GM23338 (cell line): ENCODE results near the gene TIE1. TPM values are rescaled to one million over a fixed set of nuclear protein-coding genes. Genes with fewer than 3 reads are reported as not detected.

Experiments
- ATAC-seq: fragments of 200-7000 bp; cut with Tn5 transposase; 3 replicates; pipeline ENCODE4 v1.9.1; 2020
- DNase-seq: peaks from one replicate; pipeline ENCODE4 v3.0.0-alpha.2; 2015; ENCODE audit warnings: low spot score
- H2AFZ ChIP-seq: fragments of 200-600 bp; sonication (generic); 2 replicates; pipeline ENCODE4 v1.8.0; 2016; ENCODE audit warnings: antibody characterized with exemption, mild to moderate bottlenecking, moderate library complexity
- H3F3A ChIP-seq: fragments of 200-600 bp; sonication (generic); replicated peaks from 2 replicates; pipeline ENCODE4 v1.8.0; 2017; ENCODE audit warnings: antibody characterized with exemption, mixed run types, low read depth
- H3K27ac ChIP-seq: fragments of 200-600 bp; sonication (generic); 2 replicates; pipeline ENCODE4 v1.6.1; 2016; ENCODE audit warnings: low read depth
- H3K27me3 ChIP-seq: fragments of 200-600 bp; sonication (generic); 2 replicates; pipeline ENCODE4 v1.8.0; 2016; ENCODE audit warnings: mild to moderate bottlenecking, mixed run types, moderate library complexity; ENCODE audit not compliant: insufficient read depth
- H3K36me3 ChIP-seq: fragments of 200-600 bp; sonication (generic); 2 replicates; pipeline ENCODE4 v1.8.0; 2016; ENCODE audit warnings: mild to moderate bottlenecking; ENCODE audit not compliant: insufficient read depth
- H3K4me1 ChIP-seq: fragments of 200-600 bp; sonication (generic); 2 replicates; pipeline ENCODE4 v1.8.0; 2016; ENCODE audit warnings: mild to moderate bottlenecking, moderate library complexity; ENCODE audit not compliant: insufficient read depth
- H3K4me2 ChIP-seq: fragments of 200-600 bp; sonication (generic); 2 replicates; pipeline ENCODE4 v1.7.1; 2017; ENCODE audit warnings: mixed run types
- H3K4me3 ChIP-seq: fragments of 200-600 bp; sonication (generic); 2 replicates; pipeline ENCODE4 v1.6.1; 2016; ENCODE audit warnings: mixed run types
- H3K79me2 ChIP-seq: fragments of 200-600 bp; sonication (generic); replicated peaks from 2 replicates; pipeline ENCODE4 v1.8.0; 2017; ENCODE audit warnings: mild to moderate bottlenecking; ENCODE audit not compliant: insufficient read depth
- H3K9me2 ChIP-seq: fragments of 200-600 bp; sonication (generic); 2 replicates; pipeline ENCODE4 v1.8.0; 2017; ENCODE audit not compliant: insufficient read depth
- H4K20me1 ChIP-seq: fragments of 200-600 bp; sonication (generic); replicated peaks from 2 replicates; pipeline ENCODE4 v1.8.0; 2017; ENCODE audit warnings: mild to moderate bottlenecking; ENCODE audit not compliant: insufficient read depth
- H3K27ac Mint-ChIP-seq: 2 replicates; pipeline ENCODE4 v1.8.0; 2020; ENCODE audit warnings: inconsistent platforms, mild to moderate bottlenecking, moderate library complexity, mixed read lengths
- H3K27me3 Mint-ChIP-seq: 3 replicates; pipeline ENCODE4 v1.8.0; 2022; ENCODE audit warnings: low read depth, mild to moderate bottlenecking, moderate library complexity, mixed read lengths, inconsistent platforms; ENCODE audit not compliant: insufficient read depth, poor library complexity
- H3K36me3 Mint-ChIP-seq: 3 replicates; pipeline ENCODE4 v1.8.0; 2021; ENCODE audit warnings: low read depth, mild to moderate bottlenecking, inconsistent platforms, moderate library complexity, mixed read lengths
- H3K4me1 Mint-ChIP-seq: 3 replicates; pipeline ENCODE4 v1.8.0; 2020; ENCODE audit warnings: mild to moderate bottlenecking, inconsistent platforms, mixed read lengths
- H3K4me3 Mint-ChIP-seq: 3 replicates; pipeline ENCODE4 v1.8.0; 2021; ENCODE audit warnings: moderate library complexity, mild to moderate bottlenecking, inconsistent platforms, mixed read lengths
- H3K9me3 Mint-ChIP-seq: 3 replicates; pipeline ENCODE4 v1.8.0; 2020; ENCODE audit warnings: moderate library complexity, mild to moderate bottlenecking, inconsistent platforms, mixed read lengths
- CREB1 ChIP-seq: fragments of 250-450 bp; sonication (Bioruptor Pico); IDR thresholded peaks from 2 replicates; pipeline ENCODE4 v1.5.0; 2020; ENCODE audit warnings: low read depth, mild to moderate bottlenecking, moderate library complexity
- EZH2 ChIP-seq: fragments of 200-600 bp; sonication (generic); IDR thresholded peaks from one replicate; pipeline ENCODE4 v1.8.0; 2017; ENCODE audit warnings: antibody characterized with exemption, mild to moderate bottlenecking, low read depth; ENCODE audit not compliant: unreplicated experiment
- EZH2phosphoT487 ChIP-seq: fragments of 200-600 bp; sonication (generic); IDR thresholded peaks from one replicate; pipeline ENCODE4 v1.8.1; 2018; ENCODE audit warnings: antibody characterized with exemption; ENCODE audit not compliant: unreplicated experiment
- JUNB ChIP-seq: IDR thresholded peaks from one replicate; pipeline ENCODE4 v1.6.1; 2016; ENCODE audit warnings: antibody characterized with exemption; ENCODE audit not compliant: unreplicated experiment
- NANOG ChIP-seq: IDR thresholded peaks from 2 replicates; pipeline ENCODE4 v1.6.1; 2016; ENCODE audit warnings: antibody characterized with exemption, borderline replicate concordance
- POLR2AphosphoS5 ChIP-seq: IDR thresholded peaks from 2 replicates; pipeline ENCODE4 v1.6.1; 2016; ENCODE audit warnings: antibody characterized with exemption, low read depth
- ZNF114 ChIP-seq: fragments of 250-450 bp; sonication (Bioruptor Pico); IDR thresholded peaks from 2 replicates; pipeline ENCODE4 v1.5.0; 2020; ENCODE audit warnings: mild to moderate bottlenecking, moderate library complexity
- polyA plus RNA-seq: library from polyadenylated mRNA; unstranded; fragments of >200 nt; fragmentation: Nextera tagmentation; extraction: Ambion mirVana; gene quantifications from 2 replicates; pipeline ENCODE4 v1.2.1, GENCODE V29; 2016
- total RNA-seq: library from RNA; depleted of rRNA; stranded (reverse); fragments of >200 nt; shearing (Covaris generic); gene quantifications from 2 replicates; pipeline ENCODE4 v1.2.3, GENCODE V29; 2014
- TF ChIP-seq, protein P1 (sequence below): IDR thresholded peaks from one replicate; pipeline ENCODE4 v1.6.1; 2018; ENCODE audit warnings: antibody characterized with exemption; ENCODE audit not compliant: unreplicated experiment
- TF ChIP-seq, protein P2 (sequence below): IDR thresholded peaks from 2 replicates; pipeline ENCODE4 v1.6.1; 2016; ENCODE audit warnings: antibody characterized with exemption
- TF ChIP-seq, protein P3 (sequence below): fragments of 250-450 bp; sonication (Bioruptor Pico); IDR thresholded peaks from 2 replicates; pipeline ENCODE4 v1.5.0; 2020; ENCODE audit warnings: mild to moderate bottlenecking, moderate library complexity

TIE1 gene
- total and polyA plus RNA-seq, 2 experiments from 2014 or later: 0.37 to 2.3 TPM

DNA sequence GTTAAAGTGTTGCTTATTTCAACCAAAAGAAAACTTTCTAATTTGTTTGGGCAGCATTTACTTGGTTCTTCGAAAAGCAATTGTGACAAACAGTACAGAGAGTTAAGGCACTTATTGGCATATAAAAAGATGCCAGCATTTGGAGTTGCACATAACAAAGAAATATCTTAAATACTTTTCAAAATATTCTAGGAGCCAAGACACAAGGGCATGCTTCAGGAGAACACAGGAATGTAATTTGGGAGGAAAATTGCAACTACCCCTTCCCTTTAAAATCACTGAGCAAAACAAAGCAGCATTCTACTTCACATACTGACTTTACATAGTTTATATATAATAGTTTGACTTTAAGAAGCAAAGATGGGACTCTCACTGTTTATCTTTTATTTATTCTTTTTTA, 4.6 kb upstream of the TIE1 start:
- no peaks in the 10 kb centered on the region for H3K27me3 ChIP-seq
- Mint-ChIP-seq H3K36me3 (no peaks in the 10 kb centered on the region), H3K27me3 (peaks cover 8% of the 10 kb centered on the region), H3K4me1 (peaks cover 42% of the 10 kb centered on the region), H3K9me3 (no peaks in the 10 kb centered on the region), H3K27ac (peak overlapping the region; percentile 70), H3K4me3 (0 out of 3 replicates have a peak overlapping the region, but pooled peaks have one; percentile 9)
- H3K36me3 ChIP-seq: no peaks in the 10 kb centered on the region
- TF ChIP-seq, protein P1, sequence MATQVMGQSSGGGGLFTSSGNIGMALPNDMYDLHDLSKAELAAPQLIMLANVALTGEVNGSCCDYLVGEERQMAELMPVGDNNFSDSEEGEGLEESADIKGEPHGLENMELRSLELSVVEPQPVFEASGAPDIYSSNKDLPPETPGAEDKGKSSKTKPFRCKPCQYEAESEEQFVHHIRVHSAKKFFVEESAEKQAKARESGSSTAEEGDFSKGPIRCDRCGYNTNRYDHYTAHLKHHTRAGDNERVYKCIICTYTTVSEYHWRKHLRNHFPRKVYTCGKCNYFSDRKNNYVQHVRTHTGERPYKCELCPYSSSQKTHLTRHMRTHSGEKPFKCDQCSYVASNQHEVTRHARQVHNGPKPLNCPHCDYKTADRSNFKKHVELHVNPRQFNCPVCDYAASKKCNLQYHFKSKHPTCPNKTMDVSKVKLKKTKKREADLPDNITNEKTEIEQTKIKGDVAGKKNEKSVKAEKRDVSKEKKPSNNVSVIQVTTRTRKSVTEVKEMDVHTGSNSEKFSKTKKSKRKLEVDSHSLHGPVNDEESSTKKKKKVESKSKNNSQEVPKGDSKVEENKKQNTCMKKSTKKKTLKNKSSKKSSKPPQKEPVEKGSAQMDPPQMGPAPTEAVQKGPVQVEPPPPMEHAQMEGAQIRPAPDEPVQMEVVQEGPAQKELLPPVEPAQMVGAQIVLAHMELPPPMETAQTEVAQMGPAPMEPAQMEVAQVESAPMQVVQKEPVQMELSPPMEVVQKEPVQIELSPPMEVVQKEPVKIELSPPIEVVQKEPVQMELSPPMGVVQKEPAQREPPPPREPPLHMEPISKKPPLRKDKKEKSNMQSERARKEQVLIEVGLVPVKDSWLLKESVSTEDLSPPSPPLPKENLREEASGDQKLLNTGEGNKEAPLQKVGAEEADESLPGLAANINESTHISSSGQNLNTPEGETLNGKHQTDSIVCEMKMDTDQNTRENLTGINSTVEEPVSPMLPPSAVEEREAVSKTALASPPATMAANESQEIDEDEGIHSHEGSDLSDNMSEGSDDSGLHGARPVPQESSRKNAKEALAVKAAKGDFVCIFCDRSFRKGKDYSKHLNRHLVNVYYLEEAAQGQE: no peak
- no peak for TF ChIP-seq CREB1 (CRISPR knock-in tag)
- TF ChIP-seq, protein P2, sequence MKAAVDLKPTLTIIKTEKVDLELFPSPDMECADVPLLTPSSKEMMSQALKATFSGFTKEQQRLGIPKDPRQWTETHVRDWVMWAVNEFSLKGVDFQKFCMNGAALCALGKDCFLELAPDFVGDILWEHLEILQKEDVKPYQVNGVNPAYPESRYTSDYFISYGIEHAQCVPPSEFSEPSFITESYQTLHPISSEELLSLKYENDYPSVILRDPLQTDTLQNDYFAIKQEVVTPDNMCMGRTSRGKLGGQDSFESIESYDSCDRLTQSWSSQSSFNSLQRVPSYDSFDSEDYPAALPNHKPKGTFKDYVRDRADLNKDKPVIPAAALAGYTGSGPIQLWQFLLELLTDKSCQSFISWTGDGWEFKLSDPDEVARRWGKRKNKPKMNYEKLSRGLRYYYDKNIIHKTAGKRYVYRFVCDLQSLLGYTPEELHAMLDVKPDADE: no peak
- TF ChIP-seq, protein P3, sequence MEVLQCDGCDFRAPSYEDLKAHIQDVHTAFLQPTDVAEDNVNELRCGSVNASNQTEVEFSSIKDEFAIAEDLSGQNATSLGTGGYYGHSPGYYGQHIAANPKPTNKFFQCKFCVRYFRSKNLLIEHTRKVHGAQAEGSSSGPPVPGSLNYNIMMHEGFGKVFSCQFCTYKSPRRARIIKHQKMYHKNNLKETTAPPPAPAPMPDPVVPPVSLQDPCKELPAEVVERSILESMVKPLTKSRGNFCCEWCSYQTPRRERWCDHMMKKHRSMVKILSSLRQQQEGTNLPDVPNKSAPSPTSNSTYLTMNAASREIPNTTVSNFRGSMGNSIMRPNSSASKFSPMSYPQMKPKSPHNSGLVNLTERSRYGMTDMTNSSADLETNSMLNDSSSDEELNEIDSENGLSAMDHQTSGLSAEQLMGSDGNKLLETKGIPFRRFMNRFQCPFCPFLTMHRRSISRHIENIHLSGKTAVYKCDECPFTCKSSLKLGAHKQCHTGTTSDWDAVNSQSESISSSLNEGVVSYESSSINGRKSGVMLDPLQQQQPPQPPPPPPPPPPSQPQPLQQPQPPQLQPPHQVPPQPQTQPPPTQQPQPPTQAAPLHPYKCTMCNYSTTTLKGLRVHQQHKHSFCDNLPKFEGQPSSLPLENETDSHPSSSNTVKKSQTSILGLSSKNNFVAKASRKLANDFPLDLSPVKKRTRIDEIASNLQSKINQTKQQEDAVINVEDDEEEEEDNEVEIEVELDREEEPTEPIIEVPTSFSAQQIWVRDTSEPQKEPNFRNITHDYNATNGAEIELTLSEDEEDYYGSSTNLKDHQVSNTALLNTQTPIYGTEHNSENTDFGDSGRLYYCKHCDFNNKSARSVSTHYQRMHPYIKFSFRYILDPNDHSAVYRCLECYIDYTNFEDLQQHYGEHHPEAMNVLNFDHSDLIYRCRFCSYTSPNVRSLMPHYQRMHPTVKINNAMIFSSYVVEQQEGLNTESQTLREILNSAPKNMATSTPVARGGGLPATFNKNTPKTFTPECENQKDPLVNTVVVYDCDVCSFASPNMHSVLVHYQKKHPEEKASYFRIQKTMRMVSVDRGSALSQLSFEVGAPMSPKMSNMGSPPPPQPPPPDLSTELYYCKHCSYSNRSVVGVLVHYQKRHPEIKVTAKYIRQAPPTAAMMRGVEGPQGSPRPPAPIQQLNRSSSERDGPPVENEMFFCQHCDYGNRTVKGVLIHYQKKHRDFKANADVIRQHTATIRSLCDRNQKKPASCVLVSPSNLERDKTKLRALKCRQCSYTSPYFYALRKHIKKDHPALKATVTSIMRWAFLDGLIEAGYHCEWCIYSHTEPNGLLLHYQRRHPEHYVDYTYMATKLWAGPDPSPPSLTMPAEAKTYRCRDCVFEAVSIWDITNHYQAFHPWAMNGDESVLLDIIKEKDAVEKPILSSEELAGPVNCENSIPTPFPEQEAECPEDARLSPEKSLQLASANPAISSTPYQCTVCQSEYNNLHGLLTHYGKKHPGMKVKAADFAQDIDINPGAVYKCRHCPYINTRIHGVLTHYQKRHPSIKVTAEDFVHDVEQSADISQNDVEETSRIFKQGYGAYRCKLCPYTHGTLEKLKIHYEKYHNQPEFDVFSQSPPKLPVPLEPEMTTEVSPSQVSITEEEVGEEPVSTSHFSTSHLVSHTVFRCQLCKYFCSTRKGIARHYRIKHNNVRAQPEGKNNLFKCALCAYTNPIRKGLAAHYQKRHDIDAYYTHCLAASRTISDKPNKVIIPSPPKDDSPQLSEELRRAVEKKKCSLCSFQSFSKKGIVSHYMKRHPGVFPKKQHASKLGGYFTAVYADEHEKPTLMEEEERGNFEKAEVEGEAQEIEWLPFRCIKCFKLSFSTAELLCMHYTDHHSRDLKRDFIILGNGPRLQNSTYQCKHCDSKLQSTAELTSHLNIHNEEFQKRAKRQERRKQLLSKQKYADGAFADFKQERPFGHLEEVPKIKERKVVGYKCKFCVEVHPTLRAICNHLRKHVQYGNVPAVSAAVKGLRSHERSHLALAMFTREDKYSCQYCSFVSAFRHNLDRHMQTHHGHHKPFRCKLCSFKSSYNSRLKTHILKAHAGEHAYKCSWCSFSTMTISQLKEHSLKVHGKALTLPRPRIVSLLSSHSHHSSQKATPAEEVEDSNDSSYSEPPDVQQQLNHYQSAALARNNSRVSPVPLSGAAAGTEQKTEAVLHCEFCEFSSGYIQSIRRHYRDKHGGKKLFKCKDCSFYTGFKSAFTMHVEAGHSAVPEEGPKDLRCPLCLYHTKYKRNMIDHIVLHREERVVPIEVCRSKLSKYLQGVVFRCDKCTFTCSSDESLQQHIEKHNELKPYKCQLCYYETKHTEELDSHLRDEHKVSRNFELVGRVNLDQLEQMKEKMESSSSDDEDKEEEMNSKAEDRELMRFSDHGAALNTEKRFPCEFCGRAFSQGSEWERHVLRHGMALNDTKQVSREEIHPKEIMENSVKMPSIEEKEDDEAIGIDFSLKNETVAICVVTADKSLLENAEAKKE (CRISPR knock-in tag): no peak
- TF ChIP-seq EZH2phosphoT487: no peak
- TF ChIP-seq NANOG: no peak
- no peak for TF ChIP-seq POLR2AphosphoS5
- TF ChIP-seq EZH2: no peak
- TF ChIP-seq JUNB: no peak
- TF ChIP-seq ZNF114 (CRISPR knock-in tag): no peak
- peak overlapping the region; percentile 46 for H3K27ac ChIP-seq
- peaks cover 36% of the 10 kb centered on the region for H3K4me1 ChIP-seq
- H4K20me1 ChIP-seq: no peaks in the 10 kb centered on the region
- ATAC-seq: no peak
- no peaks in the 10 kb centered on the region for H3K79me2 ChIP-seq
- H3F3A ChIP-seq: no peaks in the 10 kb centered on the region
- H3K9me2 ChIP-seq: peaks cover 6% of the 10 kb centered on the region; the same call in 1 of the 2 replicates
- H3K4me3 ChIP-seq: no peak overlapping the region
- peak overlapping the region; percentile 6; the same call in 1 of the 2 replicates for H3K4me2 ChIP-seq
- peak; percentile 17 for DNase-seq
- H2AFZ ChIP-seq: no peak overlapping the region
